Measurements from ENCODE around the gene DMRT1. TPM values are rescaled to one million over a fixed set of nuclear protein-coding genes. Genes with fewer than 3 reads are reported as not detected.

Gene DMRT1
- total RNA-seq (not detected), polyA plus RNA-seq (not detected)
- long read RNA-seq, donor 1 = 0 reads
- long read RNA-seq, donor 2, transcript DMRT1-201 (5 exons, 2,222 nt) = major isoform, 16 of 17 reads
- long read RNA-seq, donor 2, partial matches to known transcripts = 0 of 17 reads
- long read RNA-seq, donor 2, other reads (novel, unspliced or antisense) = 0 of 17 reads
- long read RNA-seq, donor 3 = 0 reads

DNA sequence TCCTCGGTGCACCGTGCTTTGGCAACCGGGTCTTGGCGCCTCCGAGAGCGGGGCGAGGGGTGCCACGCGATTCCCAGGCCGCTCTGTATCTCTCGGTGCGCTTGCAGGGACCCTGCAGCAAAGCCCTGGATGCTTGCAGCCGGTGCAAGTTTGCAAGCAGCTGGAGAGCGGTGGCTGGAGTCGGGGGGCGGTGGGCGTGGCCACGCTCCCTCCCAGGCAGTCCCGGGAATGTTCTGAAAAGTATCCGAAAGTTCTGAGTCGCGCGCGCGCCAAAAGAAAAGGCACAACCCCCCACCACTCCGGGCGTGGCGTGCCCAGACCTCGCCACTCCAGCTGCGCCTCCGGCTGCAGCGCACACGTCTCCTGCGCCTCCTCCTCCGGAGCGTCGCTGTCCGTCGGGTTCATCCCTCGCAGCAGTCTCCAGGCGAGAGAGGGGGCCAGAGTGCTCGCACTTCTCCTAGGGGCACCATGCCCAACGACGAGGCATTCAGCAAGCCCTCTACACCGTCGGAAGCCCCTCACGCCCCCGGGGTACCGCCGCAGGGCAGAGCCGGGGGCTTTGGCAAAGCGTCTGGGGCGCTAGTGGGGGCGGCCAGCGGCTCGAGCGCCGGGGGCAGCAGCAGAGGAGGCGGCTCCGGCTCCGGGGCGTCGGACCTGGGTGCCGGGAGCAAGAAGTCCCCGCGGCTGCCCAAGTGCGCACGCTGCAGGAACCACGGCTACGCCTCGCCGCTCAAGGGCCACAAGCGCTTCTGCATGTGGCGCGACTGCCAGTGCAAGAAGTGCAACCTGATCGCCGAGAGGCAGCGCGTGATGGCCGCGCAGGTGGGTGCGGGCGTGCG lies at the start of gene DMRT1:
Gene DMRT1 (plus strand): TSS at position 327 of the 839 bp plus-strand sequence. CDS start 142 bp downstream, at position 469.
- intact Hi-C loops (cut with DNase I) = no loop called here
- TF ChIP-seq POLR2A (IDR thresholded peaks at IDR 0.05) = no peak
- TF ChIP-seq, protein P1, sequence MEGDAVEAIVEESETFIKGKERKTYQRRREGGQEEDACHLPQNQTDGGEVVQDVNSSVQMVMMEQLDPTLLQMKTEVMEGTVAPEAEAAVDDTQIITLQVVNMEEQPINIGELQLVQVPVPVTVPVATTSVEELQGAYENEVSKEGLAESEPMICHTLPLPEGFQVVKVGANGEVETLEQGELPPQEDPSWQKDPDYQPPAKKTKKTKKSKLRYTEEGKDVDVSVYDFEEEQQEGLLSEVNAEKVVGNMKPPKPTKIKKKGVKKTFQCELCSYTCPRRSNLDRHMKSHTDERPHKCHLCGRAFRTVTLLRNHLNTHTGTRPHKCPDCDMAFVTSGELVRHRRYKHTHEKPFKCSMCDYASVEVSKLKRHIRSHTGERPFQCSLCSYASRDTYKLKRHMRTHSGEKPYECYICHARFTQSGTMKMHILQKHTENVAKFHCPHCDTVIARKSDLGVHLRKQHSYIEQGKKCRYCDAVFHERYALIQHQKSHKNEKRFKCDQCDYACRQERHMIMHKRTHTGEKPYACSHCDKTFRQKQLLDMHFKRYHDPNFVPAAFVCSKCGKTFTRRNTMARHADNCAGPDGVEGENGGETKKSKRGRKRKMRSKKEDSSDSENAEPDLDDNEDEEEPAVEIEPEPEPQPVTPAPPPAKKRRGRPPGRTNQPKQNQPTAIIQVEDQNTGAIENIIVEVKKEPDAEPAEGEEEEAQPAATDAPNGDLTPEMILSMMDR (IDR thresholded peaks at IDR 0.05) = no peak
- TF ChIP-seq EP300 (IDR thresholded peaks at IDR 0.05) = no peak
- no peak within 1 kb of the TSS for H3K4me3 ChIP-seq
- H3K27ac ChIP-seq = no peak within 1 kb of the TSS
- H3K4me1 ChIP-seq (ENCODE audit: insufficient read depth) = peaks cover 2% of the 10 kb centered on the region
- H3K9me3 ChIP-seq = no peaks in the 10 kb centered on the region
- no peaks in the 10 kb centered on the region for H3K36me3 ChIP-seq
- no peak for DNase-seq
- WGBS, 3 donors = 1 to 3% (median 1%) methylated on average over 73 to 84 of the region's 84 CpGs
- no peaks in the 10 kb centered on the region for H3K27me3 ChIP-seq

DNA sequence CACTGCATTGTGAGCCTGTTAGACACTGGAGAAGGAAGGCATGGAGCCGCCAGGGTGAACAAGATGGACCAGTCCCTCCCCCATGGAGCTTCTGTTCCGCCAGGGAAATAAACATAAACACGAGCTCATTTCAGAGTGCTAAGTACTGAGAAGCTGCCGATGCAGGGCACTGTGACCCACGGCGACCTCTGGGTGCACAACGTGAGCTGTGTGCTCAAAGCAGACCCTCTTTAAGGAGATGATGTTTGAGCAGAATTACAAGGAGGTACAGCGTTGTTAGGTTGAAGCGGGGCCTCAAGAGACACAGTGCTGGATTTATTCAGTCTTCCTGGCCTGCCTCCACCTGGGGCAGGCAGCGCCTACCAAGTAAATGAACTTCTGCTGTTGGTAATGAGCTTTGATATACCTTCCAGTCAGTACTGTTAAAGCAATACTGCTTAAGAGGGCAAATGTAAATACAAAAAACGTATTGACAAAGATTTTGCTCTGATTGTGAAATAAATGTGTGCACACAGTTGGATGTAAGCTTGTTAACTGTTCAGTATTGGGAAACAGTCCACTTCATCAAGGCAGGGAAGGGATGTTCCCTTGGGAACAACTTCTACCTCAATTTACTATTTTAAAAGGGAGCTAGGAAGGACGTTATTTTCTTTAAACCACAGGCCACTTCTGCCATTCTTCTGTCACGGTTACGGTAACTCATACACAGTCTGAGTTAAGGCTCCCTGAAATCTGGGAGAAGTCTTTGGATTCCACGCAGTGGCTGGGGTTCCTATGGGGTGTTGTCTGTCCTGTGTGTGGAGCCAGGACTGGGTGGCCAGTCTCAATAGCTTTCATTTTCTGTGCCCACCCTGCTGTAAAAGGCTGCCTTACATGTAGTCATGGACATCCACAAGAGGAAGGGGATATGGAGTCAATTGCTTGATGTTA lies 48.9 kb upstream of the DMRT1 start:
- WGBS, 3 donors = 70 to 80% (median 71%) methylated on average over 14 to 15 of the region's 15 CpGs
- TF ChIP-seq POLR2A (IDR thresholded peaks at IDR 0.05) = no peak
- TF ChIP-seq, protein P1 (IDR thresholded peaks at IDR 0.05) = no peak
- no peak for TF ChIP-seq EP300 (IDR thresholded peaks at IDR 0.05)

DNA sequence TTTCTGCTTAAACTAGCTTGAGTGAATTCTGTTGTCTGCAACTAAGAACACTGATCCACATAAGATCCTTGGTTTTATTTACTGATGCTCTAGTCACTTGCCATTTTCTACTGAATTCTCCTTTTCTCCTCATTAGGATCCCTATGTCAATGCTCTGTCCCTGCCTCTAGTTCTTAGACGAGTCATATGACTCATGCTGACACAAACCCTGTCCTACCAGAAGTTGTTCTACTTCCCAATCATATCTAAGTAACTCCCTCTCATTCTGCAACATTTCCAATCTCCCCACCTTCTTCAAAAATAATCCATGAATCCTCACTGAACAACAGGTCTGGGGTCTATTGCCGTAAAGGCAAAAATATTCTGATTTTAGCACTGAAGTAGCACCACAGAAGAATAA lies 47.1 kb upstream of the DMRT1 start:
- no peaks in the 10 kb centered on the region for H3K36me3 ChIP-seq
- DNase-seq = no peak
- H3K9me3 ChIP-seq = no peaks in the 10 kb centered on the region
- intact Hi-C loops (cut with DNase I) = no loop called here
- no peaks in the 10 kb centered on the region for H3K4me1 ChIP-seq (ENCODE audit: insufficient read depth)
- WGBS, 3 donors = 87 to 90% (median 90%) methylated on average over 2 of the region's 2 CpGs
- TF ChIP-seq EP300 (IDR thresholded peaks at IDR 0.05) (no peak), POLR2A (IDR thresholded peaks at IDR 0.05) (no peak)
- TF ChIP-seq, protein P1 (IDR thresholded peaks at IDR 0.05) = no peak
- no peaks in the 10 kb centered on the region for H3K27me3 ChIP-seq
- no peak overlapping the region for H3K27ac ChIP-seq
- no peak overlapping the region for H3K4me3 ChIP-seq

More for the DNA sequence above, 48.9 kb upstream of the DMRT1 start:
- no peak for DNase-seq
- intact Hi-C loops (cut with DNase I) = no loop called here
- Histone ChIP-seq H3K36me3 (no peaks in the 10 kb centered on the region), H3K9me3 (no peaks in the 10 kb centered on the region), H3K27me3 (no peaks in the 10 kb centered on the region), H3K27ac (no peak overlapping the region), H3K4me1 (ENCODE audit: insufficient read depth) (no peaks in the 10 kb centered on the region), H3K4me3 (no peak overlapping the region)

DNA sequence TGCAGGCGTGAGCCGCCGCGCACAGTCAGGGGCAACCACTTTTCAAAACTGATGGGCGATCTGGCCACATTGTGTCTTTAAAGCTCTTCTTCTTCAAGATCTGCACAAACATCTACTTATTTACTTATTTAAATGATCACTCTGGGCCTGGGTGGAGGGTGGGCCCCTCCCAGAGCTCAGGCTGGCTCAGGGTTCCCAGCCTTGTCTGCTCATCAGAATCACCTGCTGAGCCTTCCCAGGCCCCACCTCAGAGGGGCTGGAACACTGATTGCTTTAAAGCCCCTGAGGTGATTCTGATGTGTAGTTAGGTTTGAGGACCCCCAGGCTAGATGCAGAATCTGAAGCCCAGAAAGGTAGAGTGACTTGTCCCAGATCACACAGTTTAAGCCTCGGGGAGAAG lies 45.6 kb upstream of the DMRT1 start:
- DNase-seq = no peak
- H3K4me3 ChIP-seq = no peak overlapping the region
- H3K27ac ChIP-seq = no peak overlapping the region
- H3K4me1 ChIP-seq (ENCODE audit: insufficient read depth) = no peaks in the 10 kb centered on the region
- WGBS, 3 donors = 95 to 98% (median 96%) methylated on average over 6 of the region's 6 CpGs
- H3K27me3 ChIP-seq = no peaks in the 10 kb centered on the region
- no peaks in the 10 kb centered on the region for H3K9me3 ChIP-seq
- H3K36me3 ChIP-seq = no peaks in the 10 kb centered on the region
- TF ChIP-seq, protein P1 (IDR thresholded peaks at IDR 0.05) = no peak
- TF ChIP-seq POLR2A (IDR thresholded peaks at IDR 0.05) (no peak), EP300 (IDR thresholded peaks at IDR 0.05) (no peak)
- intact Hi-C loops (cut with DNase I) = no loop called here
